GM10266 (cell line): ENCODE data around the gene ILK.

Experiments
- DNase-seq: peaks from one replicate; pipeline ENCODE4 v3.0.0; 2012; ENCODE audit errors: extremely low spot score
- CTCF ChIP-seq: IDR thresholded peaks from 2 replicates; pipeline ENCODE4 v1.5.1; 2012; ENCODE audit warnings: mild to moderate bottlenecking, low read depth; ENCODE audit not compliant: control insufficient read depth, insufficient read depth; ENCODE audit errors: missing control alignments

The ILK gene

GRCh38 chr11:6635082-6635932, 31.7 kb downstream of the ILK start:
- no peak for DNase-seq
- no peak for TF ChIP-seq CTCF

GRCh38 chr11:6636480-6636879, 32.9 kb downstream of the ILK start:
- TF ChIP-seq CTCF, result no peak
- no peak for DNase-seq

- no peak for DNase-seq
- TF ChIP-seq CTCF, result no peak
Observed at GRCh38 chr11:6637871-6638270, 34.3 kb downstream of the ILK start.

GRCh38 chr11:6638429-6638828, 34.9 kb downstream of the ILK start:
- DNase-seq, result no peak
- TF ChIP-seq CTCF, result peak; percentile 5

- no peak for TF ChIP-seq CTCF
- DNase-seq, result no peak
Observed at GRCh38 chr11:6640036-6640984, 36.7 kb downstream of the ILK start.

GRCh38 chr11:6640985-6641701, 37.6 kb downstream of the ILK start:
- DNase-seq, result no peak
- no peak for TF ChIP-seq CTCF
